ENCODE measurements around the gene CD69.
"Not testable (repeated sequence)": the region's sequence is repeated elsewhere in the genome, so short reads cannot be mapped to it uniquely, and the experiment has no call there.

The CD69 gene

DNA sequence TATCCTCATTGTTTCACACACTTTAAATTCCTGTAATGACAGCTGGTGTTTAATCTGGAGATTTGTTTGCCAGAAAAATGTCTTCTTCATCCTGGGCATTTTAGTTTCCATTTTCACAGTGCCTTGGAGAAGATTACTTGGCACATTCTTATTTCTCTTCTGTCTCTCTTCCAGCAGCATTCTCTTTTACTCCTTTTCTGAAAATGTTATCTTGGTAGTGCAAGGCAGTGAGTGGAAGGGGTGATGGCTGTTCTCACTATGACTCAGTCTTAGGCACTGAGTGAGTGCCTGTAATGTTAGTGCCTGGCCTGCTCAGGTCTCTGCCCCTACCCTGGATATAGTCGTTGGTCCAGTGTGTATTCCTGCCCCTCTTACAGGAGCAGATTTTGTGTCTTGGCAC lies 40.9 kb downstream of the CD69 start:
- DNase-seq: no peak

- no peak for DNase-seq
Observed at GRCh38 chr12:9718968-9719367, 41.7 kb downstream of the CD69 start.

- DNase-seq: no peak
Observed at GRCh38 chr12:9717070-9717925, 43.4 kb downstream of the CD69 start.

DNA sequence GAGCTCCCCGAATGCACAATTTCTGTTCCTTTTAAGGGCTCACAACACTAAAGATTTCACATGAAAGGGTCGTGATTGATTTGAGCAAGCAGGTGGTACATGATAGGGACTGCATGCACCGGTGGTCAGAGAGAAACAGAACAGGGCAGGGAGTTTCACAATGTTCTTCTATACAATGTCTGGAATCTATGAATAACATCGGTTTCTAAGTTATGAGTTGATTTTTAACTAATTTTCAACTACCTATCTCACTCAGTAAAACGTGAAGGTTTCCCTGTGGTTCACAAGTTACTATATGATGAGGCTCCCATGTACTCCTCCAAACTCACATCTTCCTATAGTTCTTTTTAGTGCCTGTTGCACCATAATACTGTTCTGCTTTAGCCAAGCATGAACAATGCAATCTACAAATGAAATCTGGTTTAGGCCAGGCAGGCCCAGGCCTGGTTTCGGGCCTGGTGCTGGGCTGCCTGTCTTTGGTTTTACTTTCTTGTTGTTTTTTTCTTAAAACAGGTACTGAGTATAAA lies 47.6 kb downstream of the CD69 start:
- DNase-seq: not testable (repeated sequence)

DNA sequence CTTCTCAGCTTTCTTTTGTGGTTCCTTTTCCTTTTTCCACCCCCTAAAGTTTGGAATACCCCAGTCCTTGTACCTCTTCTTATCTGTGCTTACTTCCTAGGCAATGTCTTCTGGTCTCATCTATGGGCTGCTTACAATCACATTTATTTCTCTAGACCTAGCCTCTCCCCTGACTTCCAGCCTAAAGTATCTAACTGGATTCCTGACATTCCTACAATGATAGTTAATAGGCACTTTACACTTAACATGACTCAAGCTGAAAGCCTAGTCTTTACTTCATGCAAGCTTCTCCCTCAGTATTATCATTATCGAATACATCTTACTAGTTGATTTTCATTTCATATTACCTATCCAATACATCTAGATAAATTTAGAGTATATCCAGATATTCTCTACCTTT lies 49.0 kb downstream of the CD69 start:
- no peak for DNase-seq

GRCh38 chr12:9710584-9711375 lies 49.9 kb downstream of the CD69 start:
- no peak for DNase-seq

GRCh38 chr12:9708853-9709252 lies 51.8 kb downstream of the CD69 start:
- no peak for DNase-seq

- DNase-seq: peak in 21 of 51 donors; percentile 0 to 39 (median 10)
Observed at GRCh38 chr12:9707864-9708808, 52.6 kb downstream of the CD69 start.

DNA sequence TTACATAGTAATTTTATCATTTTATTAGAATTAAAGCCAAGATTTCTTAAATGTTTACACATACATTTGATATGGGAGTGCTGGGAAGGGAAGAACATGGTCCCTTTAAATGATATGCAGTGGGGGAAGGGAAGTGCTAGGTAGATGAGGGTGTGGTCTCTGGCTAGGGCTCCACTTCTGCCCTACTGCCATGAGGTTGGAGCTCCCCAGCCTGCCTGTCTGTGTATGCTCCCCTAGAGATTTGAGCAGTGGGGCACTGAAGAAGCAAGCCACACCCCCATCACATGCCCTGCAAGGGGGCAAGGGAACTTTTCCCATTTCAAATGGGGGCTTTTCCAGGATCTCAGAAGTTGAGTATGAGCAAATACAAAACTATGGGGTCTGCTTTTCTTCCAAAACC lies 53.3 kb downstream of the CD69 start:
- no peak for DNase-seq

DNA sequence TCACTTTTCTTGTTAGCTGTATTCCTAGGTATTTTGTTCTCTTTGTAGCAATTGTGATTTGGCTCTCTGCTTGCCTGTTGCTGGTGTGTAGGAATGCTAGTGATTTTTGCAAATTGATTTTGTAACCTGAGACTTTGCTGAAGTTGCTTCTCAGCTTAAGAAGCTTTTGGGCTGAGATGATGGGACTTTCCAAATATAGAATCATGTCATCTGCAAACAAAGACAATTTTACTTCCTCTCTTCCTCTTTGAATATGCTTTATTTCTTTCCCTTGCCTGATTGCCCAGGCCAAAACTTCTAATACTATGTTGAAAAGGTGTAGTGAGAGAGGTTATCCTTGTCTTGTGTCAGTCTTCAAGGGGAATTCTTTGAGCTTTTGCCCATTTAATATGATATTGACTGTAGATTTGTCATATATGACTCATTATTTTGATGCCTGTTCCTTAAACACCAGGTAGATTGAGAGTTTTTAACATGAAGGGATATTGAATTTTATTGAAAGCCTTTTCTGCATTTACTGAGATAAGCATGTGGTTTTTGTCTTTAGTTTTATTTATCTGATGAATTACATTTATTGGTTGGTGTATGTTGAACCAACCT lies 54.5 kb downstream of the CD69 start:
- DNase-seq: no peak

GRCh38 chr12:9704561-9704960 lies 56.1 kb downstream of the CD69 start:
- DNase-seq: not testable (repeated sequence)
